HCT116 (cell line): ENCODE data around the gene DGKG. TPM values are rescaled to one million over a fixed set of nuclear protein-coding genes. Genes with fewer than 3 reads are reported as not detected.

Experiments used
- ATAC-seq: fragments of 200-7000 bp; cut with Tn5 transposase; 2 replicates; pipeline ENCODE4 v1.9.1; 2020; ENCODE audit warnings: mild to moderate bottlenecking, moderate library complexity
- BruUV-seq: library from RNA; stranded (reverse); fragments of 400-500 nt; replicated peaks from 2 replicates; lab custom pipeline; 2021; lab: Mats Ljungman, UMichigan
- CTCF ChIA-PET: fragments of 300-600 bp; sonication (Branson Sonifier 250); formaldehyde crosslinking; loops from one replicate; lab custom pipeline; 2021; ENCODE audit warnings: antibody characterized with exemption; lab: Charles Lee
- POLR2A ChIA-PET: fragments of 300-600, 350-600 bp; sonication (Branson Sonifier 250); formaldehyde crosslinking; loops from one replicate; lab custom pipeline; 2021; ENCODE audit warnings: antibody characterized with exemption; lab: Charles Lee
- RAD21 ChIA-PET, 2 experiments: fragments of 300-600 bp; sonication (Branson Sonifier 250); formaldehyde crosslinking; loops; one replicate each; lab custom pipeline; 2023; ENCODE audit warnings: low total read pairs in 2 of 2; ENCODE audit not compliant: uncharacterized antibody in 2 of 2, unreplicated experiment in 2 of 2, low non-redundant PET in 1 of 2; lab: Charles Lee
- DNase-seq: peaks from one replicate; pipeline ENCODE4 v3.0.0-alpha.2; 2010; ENCODE audit warnings: low read depth, low spot score
- H2AFZ ChIP-seq: fragments of 200-600 bp; shearing (Covaris generic), sonication (generic); 2 replicates; pipeline ENCODE4 v1.6.1; 2017; ENCODE audit warnings: low read depth, mixed run types, mixed read lengths, antibody characterized with exemption, low read length; ENCODE audit not compliant: poor library complexity, severe bottlenecking
- H3K27ac ChIP-seq: 2 replicates; pipeline ENCODE4 v1.5.1; 2012; ENCODE audit warnings: low read depth, low read length
- H3K27me3 ChIP-seq: fragments of 200-600 bp; sonication (generic); 2 replicates; pipeline ENCODE4 v1.6.1; 2016; ENCODE audit warnings: mixed run types, low read length, mixed read lengths; ENCODE audit not compliant: insufficient read depth
- H3K36me3 ChIP-seq, 2 experiments: fragments of 200-500 bp in 1 of 2; fragments of 200-600 bp in 1 of 2; sonication (Bioruptor generic) in 1 of 2; sonication (generic) in 1 of 2; 2 replicates each; pipeline versions ENCODE4 v1.5.1 to v1.6.1; 2014 to 2016; ENCODE audit warnings: low read length in 2 of 2, inconsistent platforms in 1 of 2, mixed read lengths in 1 of 2, mixed run types in 1 of 2; ENCODE audit not compliant: insufficient read depth in 2 of 2, control insufficient read depth in 1 of 2
- H3K4me1 ChIP-seq, 2 experiments: fragments of 200-600 bp in 1 of 2; sonication (generic) in 1 of 2; 2 replicates each; pipeline versions ENCODE4 v1.5.1 to v1.6.1; 2012 to 2017; ENCODE audit warnings: low read length in 2 of 2, inconsistent platforms in 1 of 2, mild to moderate bottlenecking in 1 of 2, mixed read lengths in 1 of 2, mixed run types in 1 of 2, moderate library complexity in 1 of 2; ENCODE audit not compliant: insufficient read depth in 2 of 2, control insufficient read depth in 1 of 2
- H3K4me2 ChIP-seq: fragments of 200-600 bp; sonication (generic); 2 replicates; pipeline ENCODE4 v1.6.1; 2017; ENCODE audit warnings: mixed run types, low read length, mixed read lengths
- H3K4me3 ChIP-seq, 2 experiments: fragments of 200-600 bp in 1 of 2; sonication (generic) in 1 of 2; replicated peaks in 1 of 2; 2 replicates each; pipeline ENCODE4 v1.5.1; 2011 to 2016; ENCODE audit warnings: low read length in 2 of 2, control low read depth in 1 of 2, low read depth in 1 of 2, mild to moderate bottlenecking in 1 of 2, mixed read lengths in 1 of 2, mixed run types in 1 of 2
- H3K79me2 ChIP-seq: fragments of 200-600 bp; sonication (generic); 2 replicates; pipeline ENCODE4 v1.6.1; 2017; ENCODE audit warnings: mild to moderate bottlenecking, mixed run types, low read length, moderate library complexity, mixed read lengths; ENCODE audit not compliant: insufficient read depth
- H3K9ac ChIP-seq: fragments of 200-600 bp; sonication (generic); 2 replicates; pipeline ENCODE4 v1.6.1; 2016; ENCODE audit warnings: low read length, mixed read lengths
- H3K9me2 ChIP-seq: fragments of 200-600 bp; sonication (generic), shearing (Covaris generic); 2 replicates; pipeline ENCODE4 v1.6.1; 2017; ENCODE audit warnings: mixed run types, mild to moderate bottlenecking, moderate library complexity; ENCODE audit not compliant: insufficient read depth
- H3K9me3 ChIP-seq, 2 experiments: fragments of 200-500 bp in 1 of 2; fragments of 200-600 bp in 1 of 2; sonication (Bioruptor generic) in 1 of 2; sonication (generic) in 1 of 2; 2 replicates each; pipeline ENCODE4 v1.6.1; 2014 to 2017; ENCODE audit warnings: low read length in 2 of 2, mixed read lengths in 2 of 2, inconsistent platforms in 1 of 2, low read depth in 1 of 2, mild to moderate bottlenecking in 1 of 2, mixed run types in 1 of 2, moderate library complexity in 1 of 2; ENCODE audit not compliant: control insufficient read depth in 1 of 2, insufficient read depth in 1 of 2
- H4K20me1 ChIP-seq: fragments of 200-600 bp; sonication (generic), shearing (Covaris generic); 2 replicates; pipeline ENCODE4 v1.6.1; 2017; ENCODE audit warnings: mixed run types, mild to moderate bottlenecking, moderate library complexity; ENCODE audit not compliant: insufficient read depth
- CBX3 ChIP-seq: IDR thresholded peaks from 2 replicates; pipeline ENCODE4 v1.6.1; 2012; ENCODE audit warnings: low read depth
- CEBPB ChIP-seq: IDR thresholded peaks from 2 replicates; pipeline ENCODE4 v1.6.1; 2012; ENCODE audit warnings: low read depth
- EGR1 ChIP-seq: IDR thresholded peaks from 2 replicates; pipeline ENCODE4 v1.6.1; 2012; ENCODE audit warnings: low read depth
- ELF1 ChIP-seq: IDR thresholded peaks from 2 replicates; pipeline ENCODE4 v1.6.1; 2012; ENCODE audit warnings: low read depth, borderline replicate concordance
- FOSL1 ChIP-seq: IDR thresholded peaks from 2 replicates; pipeline ENCODE4 v1.6.1; 2012; ENCODE audit warnings: low read depth
- JUND ChIP-seq: IDR thresholded peaks from 2 replicates; pipeline ENCODE4 v1.6.1; 2012
- MAX ChIP-seq: IDR thresholded peaks from 2 replicates; pipeline ENCODE4 v1.6.1; 2012
- POLR2A ChIP-seq: IDR thresholded peaks from 2 replicates; pipeline ENCODE4 v1.7.0; 2011; ENCODE audit warnings: borderline replicate concordance; ENCODE audit not compliant: insufficient read depth, insufficient read length; ENCODE audit errors: extremely low read depth
- SIN3A ChIP-seq: IDR thresholded peaks from 2 replicates; pipeline ENCODE4 v1.6.1; 2012; ENCODE audit warnings: low read depth
- SP1 ChIP-seq: IDR thresholded peaks from 2 replicates; pipeline ENCODE4 v1.6.1; 2012; ENCODE audit warnings: low read depth
- YY1 ChIP-seq: IDR thresholded peaks from 2 replicates; pipeline ENCODE4 v1.6.1; 2011; ENCODE audit warnings: low read length, low read depth, moderate library complexity, mild to moderate bottlenecking; ENCODE audit not compliant: insufficient replicate concordance; ENCODE audit errors: extremely low read depth
- ZBTB33 ChIP-seq: IDR thresholded peaks from 2 replicates; pipeline ENCODE4 v1.6.1; 2011; ENCODE audit warnings: mild to moderate bottlenecking, low read length, moderate library complexity; ENCODE audit not compliant: insufficient replicate concordance; ENCODE audit errors: extremely low read depth
- ZFX ChIP-seq: fragments of 450-650 bp; IDR thresholded peaks from 2 replicates; pipeline ENCODE4 v1.6.1; 2017
- ZNF274 ChIP-seq: fragments of 200-500 bp; sonication (Bioruptor generic); IDR thresholded peaks from 2 replicates; pipeline ENCODE4 v1.6.1; 2014; ENCODE audit warnings: mild to moderate bottlenecking, low read depth, low read length, inconsistent platforms
- intact Hi-C: fragments of 100-400 bp; cut with micrococcal nuclease; formaldehyde crosslinking; loops from 2 replicates; pipeline ENCODE4 v1.10.0; 2022
- total RNA-seq: library from RNA; stranded (reverse); gene quantifications from one replicate; pipeline ENCODE4 v1.2.1, GENCODE V29; 2021; ENCODE audit not compliant: unreplicated experiment
- TF ChIP-seq, protein P1 (sequence below): IDR thresholded peaks from 2 replicates; pipeline ENCODE4 v1.6.1; 2012
- TF ChIP-seq, protein P2 (sequence below), 3 experiments: fragments of 200-600 bp in 1 of 3; sonication (generic) in 1 of 3; IDR thresholded peaks in 2 of 3; conservative IDR thresholded peaks in 1 of 3; 2 replicates each; pipeline ENCODE4 v1.5.1; 2012 to 2017; ENCODE audit warnings: low read depth in 2 of 3, low read length in 2 of 3, antibody characterized with exemption in 1 of 3, borderline replicate concordance in 1 of 3, control low read depth in 1 of 3, mild to moderate bottlenecking in 1 of 3, mixed read lengths in 1 of 3, mixed run types in 1 of 3, moderate library complexity in 1 of 3; ENCODE audit not compliant: insufficient read depth in 1 of 3

The DGKG gene
- total RNA-seq, 1 experiment from 2014 or later, result 4.8 TPM

DNA sequence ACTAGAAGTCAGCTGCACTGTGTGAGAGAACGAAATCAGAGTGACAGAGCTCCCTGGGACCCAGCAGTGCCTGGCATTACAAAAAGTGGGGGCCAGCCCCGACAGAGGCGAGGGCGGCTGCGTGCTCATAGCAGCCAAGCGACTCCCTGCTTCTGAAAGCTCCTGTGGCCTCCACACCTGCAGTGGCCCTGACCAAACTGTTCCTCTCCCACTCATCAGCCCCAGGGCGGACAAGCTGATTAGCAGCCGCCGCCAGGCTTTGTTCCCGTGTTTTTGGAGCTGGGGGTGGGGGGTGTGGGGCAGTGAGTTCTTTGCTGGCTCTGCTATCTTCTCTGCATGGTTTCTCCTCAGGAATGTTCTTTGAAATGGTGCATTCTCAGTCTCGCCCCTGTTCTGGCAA lies 58.1 kb downstream of the DGKG start:
- Histone ChIP-seq H3K9ac (no peak overlapping the region), H3K4me1 (no peaks in the 10 kb centered on the region), H3K27me3 (peaks cover 61% of the 10 kb centered on the region), H3K36me3 (no peaks in the 10 kb centered on the region), H3K4me2 (no peak overlapping the region), H4K20me1 (no peaks in the 10 kb centered on the region)
- DNase-seq (no peak), ATAC-seq (no peak)
- CTCF ChIA-PET, result no interaction called here
- intact Hi-C loops, result no loop called here
- TF ChIP-seq ZFX (no peak), EGR1 (no peak), JUND (no peak)
- TF ChIP-seq, protein P1, sequence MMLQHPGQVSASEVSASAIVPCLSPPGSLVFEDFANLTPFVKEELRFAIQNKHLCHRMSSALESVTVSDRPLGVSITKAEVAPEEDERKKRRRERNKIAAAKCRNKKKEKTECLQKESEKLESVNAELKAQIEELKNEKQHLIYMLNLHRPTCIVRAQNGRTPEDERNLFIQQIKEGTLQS, result no peak
- TF ChIP-seq, all 23 proteins: peak for 0
- ChIA-PET RAD21 (no interaction called here), POLR2A (no interaction called here)
- H3K9me2 ChIP-seq, result no peaks in the 10 kb centered on the region
- no peaks in the 10 kb centered on the region for H3K9me3 ChIP-seq
- no TSS peak for BruUV-seq
- H3K4me3 ChIP-seq, result no peak overlapping the region
- H2AFZ ChIP-seq, result no peak overlapping the region
- H3K27ac ChIP-seq, result no peak overlapping the region
- no peaks in the 10 kb centered on the region for H3K79me2 ChIP-seq

- RAD21 ChIA-PET, result no interaction called here
- POLR2A ChIA-PET, result no interaction called here
- TF ChIP-seq, protein P2, sequence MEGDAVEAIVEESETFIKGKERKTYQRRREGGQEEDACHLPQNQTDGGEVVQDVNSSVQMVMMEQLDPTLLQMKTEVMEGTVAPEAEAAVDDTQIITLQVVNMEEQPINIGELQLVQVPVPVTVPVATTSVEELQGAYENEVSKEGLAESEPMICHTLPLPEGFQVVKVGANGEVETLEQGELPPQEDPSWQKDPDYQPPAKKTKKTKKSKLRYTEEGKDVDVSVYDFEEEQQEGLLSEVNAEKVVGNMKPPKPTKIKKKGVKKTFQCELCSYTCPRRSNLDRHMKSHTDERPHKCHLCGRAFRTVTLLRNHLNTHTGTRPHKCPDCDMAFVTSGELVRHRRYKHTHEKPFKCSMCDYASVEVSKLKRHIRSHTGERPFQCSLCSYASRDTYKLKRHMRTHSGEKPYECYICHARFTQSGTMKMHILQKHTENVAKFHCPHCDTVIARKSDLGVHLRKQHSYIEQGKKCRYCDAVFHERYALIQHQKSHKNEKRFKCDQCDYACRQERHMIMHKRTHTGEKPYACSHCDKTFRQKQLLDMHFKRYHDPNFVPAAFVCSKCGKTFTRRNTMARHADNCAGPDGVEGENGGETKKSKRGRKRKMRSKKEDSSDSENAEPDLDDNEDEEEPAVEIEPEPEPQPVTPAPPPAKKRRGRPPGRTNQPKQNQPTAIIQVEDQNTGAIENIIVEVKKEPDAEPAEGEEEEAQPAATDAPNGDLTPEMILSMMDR (IDR thresholded peaks at IDR 0.05 in 2 of 3, conservative IDR thresholded peaks at IDR 0.05 in 1 of 3; ENCODE audit: borderline replicate concordance in 1 of 3, insufficient read depth in 1 of 3, low read depth in 2 of 3, low read length in 2 of 3), result no peak
- no peak for TF ChIP-seq ZBTB33
- no peak for TF ChIP-seq ELF1
- no peak for TF ChIP-seq YY1
- no peak for TF ChIP-seq ZNF274
- TF ChIP-seq, protein P1, result no peak
- no peak for TF ChIP-seq SIN3A
- no peak for TF ChIP-seq CBX3
- TF ChIP-seq SP1, result no peak
- TF ChIP-seq POLR2A, result no peak
- no peak for TF ChIP-seq FOSL1
- no peak for TF ChIP-seq CEBPB
- no peak for TF ChIP-seq MAX
These were observed 62.7 kb downstream of the DGKG start for GRCh38 chr3:186299327-186299726.

More at GRCh38 chr3:186299327-186299726, 62.7 kb downstream of the DGKG start:
- CTCF ChIA-PET, result no interaction called here
- Histone ChIP-seq H3K4me1 (no peaks in the 10 kb centered on the region), H3K36me3 (no peaks in the 10 kb centered on the region), H3K4me2 (no peak overlapping the region), H2AFZ (no peak overlapping the region), H4K20me1 (no peaks in the 10 kb centered on the region), H3K9me2 (no peaks in the 10 kb centered on the region), H3K9ac (no peak overlapping the region), H3K9me3 (no peaks in the 10 kb centered on the region), H3K4me3 (no peak overlapping the region), H3K27ac (no peak overlapping the region), H3K27me3 (peaks cover 34% of the 10 kb centered on the region), H3K79me2 (no peaks in the 10 kb centered on the region)
- BruUV-seq, result no TSS peak
- DNase-seq (no peak), ATAC-seq (no peak)
- intact Hi-C loops, result no loop called here
